GM18909 (cell line): Measurements from ENCODE around the gene THBS3.
"Not testable (repeated sequence)": the region's sequence is repeated elsewhere in the genome, so short reads cannot be mapped to it uniquely, and the experiment has no call there.

Experiments used
- ATAC-seq: cut with Tn5 transposase; IDR thresholded peaks from one replicate; pipeline ENCODE4 v1.9.1; 2021; ENCODE audit warnings: mild to moderate bottlenecking; ENCODE audit not compliant: unreplicated experiment, poor library complexity

THBS3 gene

DNA sequence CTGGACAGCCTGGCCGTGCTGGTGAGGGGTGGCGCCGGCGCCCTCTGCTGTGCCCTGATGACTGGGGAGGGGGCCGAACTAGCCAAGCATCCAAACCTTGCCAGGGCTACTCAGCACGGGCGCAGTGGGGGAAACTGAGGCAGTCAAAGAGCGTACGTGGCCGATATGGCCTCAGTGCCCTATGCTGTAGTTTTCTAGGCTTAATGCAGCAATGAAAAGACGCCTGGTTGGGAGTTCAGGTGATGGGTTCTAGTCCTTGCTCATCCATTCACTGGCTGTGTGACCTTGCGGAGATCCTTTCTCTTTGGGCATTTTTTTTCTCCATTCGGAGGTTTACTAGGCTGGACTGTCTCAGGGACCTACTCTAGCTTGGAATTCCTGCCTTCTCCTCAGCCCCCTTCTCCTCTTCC lies 1.6 kb upstream of the THBS3 start:
- ATAC-seq: no peak

DNA sequence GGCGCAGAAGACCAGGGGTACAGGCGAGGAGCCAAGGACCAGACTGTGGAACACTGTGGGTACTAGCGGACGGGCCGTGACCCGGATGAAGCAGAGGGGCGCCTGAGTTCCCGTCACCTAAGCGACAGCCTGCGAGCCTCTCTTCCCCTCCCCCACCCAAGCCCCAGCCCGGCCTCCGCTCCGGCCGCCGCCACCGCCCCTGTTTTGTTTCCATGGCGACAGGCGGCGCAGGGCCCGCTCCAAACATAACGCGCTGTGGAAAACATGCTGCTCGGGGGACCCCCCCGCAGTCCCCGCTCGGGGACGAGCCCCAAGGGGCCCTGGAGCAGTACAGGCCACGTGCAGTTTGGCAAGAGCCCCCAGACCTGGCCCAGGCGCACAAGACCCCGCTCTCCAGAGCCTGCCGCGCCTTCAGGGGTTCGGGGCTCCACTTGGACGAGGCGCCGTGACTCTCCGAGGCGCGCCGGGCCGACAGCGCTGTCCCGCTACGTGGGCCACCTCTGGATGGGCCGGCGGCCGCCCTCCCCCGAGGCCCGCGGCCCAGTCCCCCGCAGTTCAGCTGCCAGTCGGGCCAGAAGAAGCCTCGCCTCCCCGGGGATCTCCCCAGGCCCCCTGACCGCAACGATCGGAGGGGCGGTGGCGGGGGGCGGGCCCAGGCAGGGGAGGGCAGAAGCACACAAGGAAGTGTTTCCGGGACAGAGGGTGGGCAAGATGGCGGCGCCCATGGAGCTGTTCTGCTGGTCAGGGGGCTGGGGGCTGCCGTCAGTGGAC lies 1.0 kb upstream of the THBS3 start, which contains the start of gene MTX1:
Gene MTX1, plus strand, starts transcription at position 155 of the 771 bp plus-strand sequence. Its CDS starts 110 bp downstream, at position 265.
- peak; percentile 73 for ATAC-seq

DNA sequence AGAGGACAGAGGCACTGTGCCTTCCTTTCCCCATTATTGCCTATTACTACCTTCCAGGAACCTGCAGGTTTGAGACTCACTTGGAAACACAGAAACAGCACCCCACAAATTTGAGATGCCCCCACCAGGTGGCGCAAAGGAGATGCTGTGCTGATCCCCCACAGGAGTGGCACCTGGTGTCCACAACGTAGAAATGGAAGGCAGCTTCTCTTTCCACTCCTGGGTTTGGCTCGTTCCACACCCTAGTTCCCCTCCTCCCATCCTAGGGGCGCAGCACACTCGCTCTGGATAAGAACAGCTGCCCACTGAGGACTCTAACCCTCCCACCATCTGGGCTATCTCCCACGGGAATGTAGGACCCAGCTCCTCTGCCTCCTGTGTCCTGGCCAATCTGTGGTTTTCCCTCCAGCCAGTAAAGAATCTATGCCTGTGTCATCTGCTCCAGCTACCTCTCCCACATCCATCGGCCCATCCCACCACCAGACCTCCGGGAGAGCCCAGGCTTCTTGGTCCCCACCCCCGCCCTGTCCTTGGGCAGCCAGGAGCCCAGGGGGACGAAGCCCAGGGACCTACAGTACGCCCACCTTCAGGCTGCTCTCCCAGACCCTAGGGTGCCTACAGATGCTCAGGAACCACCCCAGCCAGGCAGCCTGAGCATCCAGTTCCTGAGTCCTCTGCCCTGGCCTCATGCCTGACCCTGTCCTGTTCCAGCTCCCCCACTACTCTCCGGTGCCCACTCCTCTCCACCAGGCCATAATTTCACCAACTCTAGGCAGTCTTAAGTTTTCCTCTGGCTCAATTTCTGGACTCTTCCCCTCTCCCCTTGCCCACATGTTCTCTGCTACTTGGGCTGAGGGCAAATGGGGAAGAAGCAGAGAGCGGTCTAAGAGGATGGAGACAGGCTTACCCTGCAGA lies 549 bp downstream of the THBS3 start:
- no peak for ATAC-seq

DNA sequence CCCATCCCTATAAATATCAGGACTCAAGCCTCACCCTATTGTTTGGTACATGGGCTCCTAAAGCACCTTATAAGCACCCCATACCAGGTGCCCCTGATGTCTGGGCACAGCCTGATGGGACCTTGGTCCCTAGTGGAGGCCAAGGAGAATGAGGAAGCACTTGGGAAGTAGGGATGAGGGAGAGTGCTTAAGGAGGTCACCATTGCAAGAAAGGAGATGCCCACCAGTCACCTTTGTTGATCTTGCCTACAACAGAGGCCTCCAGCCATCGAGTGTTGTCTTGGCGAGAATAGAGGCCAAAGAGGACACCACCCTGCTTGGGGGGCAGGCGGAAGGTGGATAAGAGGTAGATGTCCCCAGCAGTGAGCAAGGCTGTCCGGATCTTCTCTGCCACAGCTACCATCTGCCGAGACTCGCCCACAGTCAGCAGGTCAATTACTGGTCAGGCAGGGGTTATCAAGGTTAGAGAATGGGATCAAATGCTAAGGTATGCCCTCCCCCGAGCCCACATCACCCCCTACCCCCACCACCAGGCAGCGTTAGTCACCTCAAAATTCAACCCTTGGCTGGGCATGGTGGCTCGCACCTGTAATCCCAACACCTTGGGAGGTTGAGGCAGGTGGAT lies 1.6 kb downstream of the THBS3 start:
- no peak for ATAC-seq

DNA sequence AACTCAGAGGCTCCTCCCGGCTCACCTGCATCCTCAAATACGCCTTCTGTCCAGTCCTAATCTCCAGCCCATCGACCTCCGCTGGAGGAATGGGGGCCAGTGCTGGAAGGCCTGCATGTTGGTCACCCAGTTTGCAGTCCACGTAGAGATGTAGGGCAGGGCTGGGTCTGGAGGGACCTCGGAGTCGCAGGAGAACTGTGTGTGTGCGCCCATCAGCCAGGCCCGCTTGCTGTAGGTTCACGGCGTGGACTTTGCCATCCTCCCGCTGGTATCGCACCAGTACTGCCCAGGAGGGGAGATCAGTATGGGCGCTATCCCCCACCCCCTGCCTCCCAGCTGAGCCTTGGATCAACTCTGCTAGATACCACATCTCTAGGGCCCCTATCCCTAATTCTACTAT lies 2.7 kb downstream of the THBS3 start:
- ATAC-seq: no peak

DNA sequence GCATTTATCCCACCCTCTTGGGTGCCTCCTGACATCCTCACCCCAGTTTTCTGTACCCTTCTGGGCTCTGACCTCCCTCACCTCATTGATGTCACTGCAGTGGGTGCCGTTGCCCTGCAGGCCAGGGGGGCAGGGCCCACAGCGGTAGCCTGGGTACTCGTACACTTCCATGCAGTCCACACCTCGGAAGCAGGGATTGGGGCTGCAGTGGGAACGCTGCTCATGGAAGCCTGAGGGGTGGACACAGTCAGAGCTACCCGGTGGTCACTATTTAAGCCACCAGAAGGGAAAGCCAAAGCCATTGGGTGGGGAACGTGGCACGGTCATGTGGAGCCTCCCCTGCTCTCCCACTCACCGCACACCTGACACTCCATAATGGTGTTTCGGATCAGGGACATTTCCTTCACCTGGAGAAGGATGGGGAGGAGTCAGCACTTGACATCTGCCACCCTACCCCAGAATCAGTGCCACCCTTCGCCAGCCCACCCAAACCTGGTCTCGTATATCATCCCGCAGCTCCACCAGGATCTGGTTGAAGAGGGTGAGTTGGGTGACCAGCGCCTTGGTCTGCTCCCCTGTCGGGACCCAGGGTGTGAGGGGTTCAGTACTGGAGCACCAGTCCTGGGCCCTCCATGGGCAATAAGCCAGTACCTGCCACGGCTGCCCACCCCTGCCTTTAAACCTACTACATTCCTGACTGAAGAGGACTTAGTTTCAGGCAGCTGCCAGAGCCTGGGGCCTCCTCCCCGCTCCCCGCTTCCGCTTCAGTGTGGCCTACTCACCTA lies 4.8 kb downstream of the THBS3 start:
- no peak for ATAC-seq

DNA sequence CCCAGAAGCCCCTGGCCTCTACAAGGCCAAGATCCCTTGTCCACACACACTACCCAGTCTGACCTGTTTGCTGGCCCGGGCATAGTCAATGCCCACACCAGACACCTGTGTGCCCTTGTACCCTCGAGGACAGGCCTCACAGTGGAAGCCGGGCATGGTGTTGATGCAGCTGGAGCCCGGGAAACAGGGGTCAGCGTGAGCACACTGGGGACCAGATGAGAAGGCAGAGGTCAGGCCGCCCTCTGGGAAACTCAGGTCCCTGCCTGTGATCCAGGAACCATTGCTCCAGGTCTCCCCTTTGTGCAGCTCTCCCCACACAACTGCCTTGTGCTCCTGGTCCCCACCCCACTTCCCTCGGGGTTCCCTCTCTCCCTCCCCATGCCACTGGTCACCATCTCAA lies 5.5 kb downstream of the THBS3 start:
- no peak for ATAC-seq

DNA sequence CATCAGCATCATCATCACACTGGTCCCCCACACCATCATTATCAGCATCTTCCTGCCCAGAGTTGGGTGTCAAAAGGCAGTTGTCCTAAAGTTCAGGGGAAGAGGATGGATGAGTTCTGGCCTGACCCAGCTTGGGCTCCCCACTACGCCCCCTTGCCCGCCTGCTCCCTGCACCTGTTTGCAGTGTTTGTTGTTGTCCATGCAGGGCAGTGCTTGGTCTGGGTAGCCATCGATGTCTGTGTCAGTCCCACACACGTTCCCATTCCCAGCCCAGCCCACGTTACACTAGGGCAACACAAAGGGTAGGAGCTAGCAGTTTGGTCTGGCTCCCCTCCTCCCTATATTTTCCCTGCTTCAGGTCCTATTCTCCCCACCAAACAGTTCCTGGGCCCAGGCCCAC lies 6.8 kb downstream of the THBS3 start:
- ATAC-seq: no peak

DNA sequence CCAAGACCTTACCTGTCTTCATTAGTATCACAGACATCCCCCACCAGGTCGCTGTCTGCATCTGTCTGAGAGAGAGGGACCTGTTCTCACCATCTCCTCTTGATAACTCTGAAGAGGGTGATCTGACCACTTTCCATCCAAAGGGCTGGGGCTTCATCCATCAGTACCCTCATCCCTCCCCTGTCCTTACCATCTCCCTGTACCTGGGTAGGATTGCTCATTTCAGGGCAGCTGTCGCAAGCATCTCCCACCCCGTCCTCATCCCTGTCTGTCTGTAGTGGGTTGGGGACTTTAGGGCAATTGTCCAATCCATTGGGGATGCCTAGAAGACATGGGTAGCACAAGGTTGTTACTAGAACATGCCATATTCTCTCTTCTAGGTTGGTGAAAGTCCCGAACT lies 7.9 kb downstream of the THBS3 start:
- no peak for ATAC-seq

DNA sequence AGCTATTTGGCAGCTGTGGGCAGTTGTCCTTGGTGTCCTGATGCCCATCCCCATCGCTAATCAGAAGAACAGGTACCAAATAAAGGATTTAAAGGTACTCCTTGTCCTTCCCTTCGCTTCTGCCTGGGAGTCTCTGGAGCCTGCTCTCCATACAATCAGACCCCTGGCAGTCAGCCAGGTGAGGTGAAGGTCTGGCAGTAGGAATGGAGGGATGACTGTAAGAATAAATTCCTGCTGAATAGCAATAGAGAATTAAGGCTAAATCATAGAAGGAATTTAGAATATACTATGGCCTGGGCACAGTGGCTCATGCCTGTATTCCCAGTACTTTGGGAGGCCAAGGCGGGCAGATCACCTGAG lies 9.2 kb downstream of the THBS3 start:
- ATAC-seq: no peak

DNA sequence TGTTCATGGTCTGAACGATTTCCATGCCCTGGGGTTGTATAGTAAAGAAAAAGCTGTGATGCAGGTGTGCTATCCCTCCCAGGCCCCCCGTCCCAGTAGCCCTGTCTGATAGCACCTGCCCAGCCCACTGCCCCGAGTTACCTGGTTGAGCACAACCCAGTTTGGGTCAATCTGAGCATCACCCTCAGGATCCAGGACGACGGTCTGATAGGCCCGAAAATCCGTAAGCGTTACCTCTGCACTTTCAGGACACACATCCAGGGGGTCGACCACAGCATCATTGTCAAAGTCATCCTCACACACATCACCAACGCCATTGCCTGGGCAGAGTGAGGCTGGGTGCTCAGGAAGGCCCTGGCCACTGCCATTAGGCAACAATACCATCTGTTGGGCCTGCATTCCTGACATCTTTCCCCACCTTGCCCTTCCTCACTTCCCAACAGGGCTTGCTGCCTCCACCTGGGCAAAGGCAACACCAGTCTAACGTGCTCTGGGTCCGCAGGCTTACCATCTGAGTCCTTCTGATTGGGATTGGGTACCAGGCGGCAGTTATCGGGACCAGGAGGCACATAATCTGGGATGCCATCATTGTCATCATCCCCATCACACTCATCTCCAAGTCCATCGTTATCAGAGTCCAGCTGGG lies 9.7 kb downstream of the THBS3 start:
- ATAC-seq: no peak

DNA sequence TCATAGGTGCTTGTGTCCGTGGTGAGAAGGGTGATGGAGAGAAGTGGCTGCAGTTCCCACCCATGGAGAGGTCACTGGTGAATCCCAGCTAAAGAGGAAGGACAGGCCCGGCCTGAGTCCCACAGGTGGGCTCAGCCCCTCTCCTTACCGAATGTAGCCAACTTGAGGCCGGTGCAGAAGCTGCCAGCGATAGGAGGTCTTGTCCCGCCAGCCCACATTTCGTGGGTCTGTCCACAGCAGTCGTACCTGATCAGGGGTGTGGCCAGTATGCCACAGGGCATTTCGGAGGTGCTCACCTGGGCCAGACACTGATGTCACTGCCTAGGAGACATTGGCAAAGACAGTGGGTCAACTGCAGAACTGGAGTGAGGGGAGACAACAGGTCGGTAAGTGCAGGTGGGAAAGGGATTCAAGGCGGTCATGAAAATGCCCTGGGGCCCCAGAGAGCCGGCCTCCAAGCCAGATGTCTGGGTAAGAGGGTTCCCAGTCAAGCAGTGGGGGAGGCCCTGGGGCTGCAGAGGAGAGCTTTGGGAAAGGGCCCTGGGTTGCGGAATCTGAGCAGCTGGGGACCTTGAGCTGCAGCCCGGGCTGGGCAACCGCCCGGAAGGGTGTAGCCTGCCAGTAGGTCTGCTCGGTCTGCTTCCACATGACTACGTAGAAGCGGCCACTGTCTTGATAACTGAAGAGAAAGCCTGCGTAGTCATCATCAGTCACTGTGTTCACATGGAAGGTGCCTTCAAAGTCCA lies 10.6 kb downstream of the THBS3 start:
- ATAC-seq: no peak

DNA sequence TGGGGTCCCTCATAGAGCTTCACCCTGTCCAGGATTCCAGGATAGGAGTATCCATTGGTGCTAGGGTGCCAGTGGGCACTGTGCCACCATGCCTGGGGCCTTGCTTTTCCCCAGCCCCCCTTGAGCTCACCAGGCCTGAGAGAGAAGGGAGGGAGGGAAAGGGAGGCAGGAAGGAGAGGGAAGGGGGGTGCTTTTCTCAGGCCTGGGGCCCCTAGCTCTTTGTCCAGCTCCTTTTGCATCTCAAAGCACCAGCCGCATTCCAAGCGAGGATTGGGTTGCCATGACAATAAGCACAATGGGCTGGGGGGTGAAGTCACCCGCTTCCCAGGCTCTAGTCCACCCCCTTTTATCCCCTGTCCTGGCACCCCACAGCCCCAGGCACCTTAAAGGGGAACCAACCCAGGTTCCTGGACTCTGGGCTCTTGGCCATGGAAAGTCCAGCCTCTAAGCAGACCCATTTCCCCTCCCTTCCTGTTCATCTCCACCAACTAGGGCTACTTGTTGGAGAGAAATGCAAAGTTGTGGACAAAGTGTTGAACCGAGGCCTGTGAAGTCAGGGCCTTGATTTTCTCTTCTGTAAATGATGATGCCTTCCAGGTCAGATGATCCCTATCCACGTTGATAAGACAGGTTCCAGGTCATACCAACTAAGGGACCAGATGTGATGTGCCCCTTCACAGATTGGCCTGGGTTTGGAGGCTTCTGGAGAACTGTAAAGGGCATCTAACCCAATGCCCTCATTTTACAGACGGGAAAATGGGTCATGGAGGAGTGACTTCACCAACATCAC lies 11.4 kb downstream of the THBS3 start:
- ATAC-seq: no peak

DNA sequence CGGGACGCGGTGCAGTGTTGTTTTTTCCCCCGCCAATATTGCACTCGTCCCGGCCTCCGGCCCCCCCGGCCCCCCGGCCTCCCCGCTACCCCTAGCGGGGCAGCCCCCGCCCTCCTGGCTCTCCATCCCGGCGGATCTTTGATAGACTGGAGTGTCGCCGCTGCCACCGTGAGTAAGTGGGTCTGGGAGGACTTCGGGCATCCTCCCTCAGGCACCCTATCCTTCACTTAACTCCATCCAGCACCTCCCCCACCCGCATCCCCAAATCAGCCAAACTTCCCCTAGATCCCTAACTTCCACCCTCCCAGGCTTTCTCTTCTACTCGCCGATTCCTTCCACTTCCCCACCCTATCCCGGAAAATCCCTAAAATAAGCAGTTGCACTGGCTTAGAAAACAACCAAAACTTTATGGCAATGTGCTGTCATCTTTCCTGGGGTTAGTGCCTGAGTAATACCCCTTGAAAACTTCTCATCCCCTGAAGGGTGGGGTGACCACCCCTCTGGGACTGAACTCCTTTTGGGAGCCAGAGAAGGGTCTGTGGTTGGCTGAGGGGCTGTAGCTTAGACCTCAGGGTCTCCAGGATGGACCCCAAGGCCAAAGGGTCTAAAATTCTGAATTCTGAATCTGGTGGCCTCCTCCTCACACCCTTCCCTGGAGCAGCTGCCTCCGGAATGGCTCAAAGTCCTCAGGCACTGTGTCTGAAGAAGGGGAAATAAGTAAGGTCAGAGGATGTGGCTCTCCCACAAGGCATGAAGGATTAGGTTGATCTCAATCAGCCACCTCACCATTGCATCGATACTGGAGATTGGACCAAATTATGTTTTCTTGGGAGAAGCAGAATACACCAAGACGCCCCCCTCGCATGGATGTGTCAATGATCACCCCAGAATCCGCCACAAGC lies 12.2 kb downstream of the THBS3 start:
- no peak for ATAC-seq

DNA sequence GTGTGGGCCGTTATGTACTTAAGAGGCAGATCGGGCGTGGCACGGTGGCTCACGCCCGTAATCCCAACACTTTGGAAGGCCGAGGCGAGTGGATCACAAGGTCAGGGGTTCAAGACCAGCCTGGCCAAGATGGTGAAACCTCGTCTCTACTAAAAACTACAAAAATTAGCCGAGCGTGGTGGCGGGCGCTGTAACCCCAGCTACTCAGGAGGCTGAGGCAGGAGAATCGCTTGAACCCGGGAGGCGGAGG lies 13.8 kb downstream of the THBS3 start:
- not testable (repeated sequence) for ATAC-seq

DNA sequence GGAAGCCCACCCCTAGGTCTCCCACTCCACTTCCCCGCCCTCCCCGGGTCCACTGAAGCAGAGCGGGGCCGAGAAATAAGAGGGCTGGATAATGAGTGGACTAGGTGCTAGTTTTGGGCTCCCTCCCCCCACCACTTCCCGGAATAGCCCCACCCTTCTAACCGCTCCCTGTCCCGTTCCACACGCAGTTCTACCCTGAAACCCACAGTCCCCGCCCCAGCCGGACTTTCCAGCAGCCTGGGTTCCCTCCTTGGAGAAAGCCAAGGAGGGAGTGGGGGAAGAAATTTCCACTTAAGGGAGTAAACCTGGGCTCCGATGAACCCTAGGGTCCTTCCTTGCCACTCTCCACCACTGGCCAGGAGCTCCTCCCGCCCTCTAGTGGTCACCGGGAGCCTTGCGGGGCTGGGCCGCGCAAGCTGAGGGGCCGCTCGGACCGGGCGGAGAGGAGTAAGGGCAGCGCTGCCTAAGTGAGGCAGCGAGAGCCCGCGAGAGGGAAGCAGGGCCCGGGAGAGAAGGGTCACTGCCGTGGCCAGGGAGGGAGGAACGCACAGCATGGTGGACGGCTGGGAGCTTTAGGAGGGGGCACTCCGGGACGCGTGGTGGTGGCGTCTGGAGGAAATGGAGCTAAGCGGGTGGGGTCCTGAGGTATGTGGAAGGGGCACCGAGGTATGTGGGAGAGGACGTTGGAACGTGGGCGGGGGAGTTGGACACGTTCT lies 14.3 kb downstream of the THBS3 start:
- peak; percentile 71 for ATAC-seq
